ENCODE measurements around the gene VIL1.

DNA sequence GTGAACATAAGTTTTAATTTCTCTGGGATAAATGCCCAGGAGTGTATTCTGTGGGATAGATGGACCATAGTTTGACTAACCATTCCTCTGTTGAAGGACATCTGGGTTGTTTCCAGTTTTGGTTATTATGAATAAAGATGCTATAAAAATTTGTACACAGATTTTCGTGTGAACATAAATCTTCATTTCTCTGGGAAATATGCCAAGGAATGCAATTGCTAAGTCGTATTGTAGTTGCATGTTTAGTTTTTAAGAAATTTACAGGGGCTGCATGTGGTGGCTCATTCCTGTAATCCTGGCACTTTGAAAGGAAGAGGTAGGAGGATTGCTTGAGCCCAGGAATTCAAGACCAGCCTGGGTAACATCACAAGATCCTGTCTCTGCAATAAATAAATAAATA is 43.7 kb upstream of the VIL1 start:
- TF ChIP-seq, protein P1, sequence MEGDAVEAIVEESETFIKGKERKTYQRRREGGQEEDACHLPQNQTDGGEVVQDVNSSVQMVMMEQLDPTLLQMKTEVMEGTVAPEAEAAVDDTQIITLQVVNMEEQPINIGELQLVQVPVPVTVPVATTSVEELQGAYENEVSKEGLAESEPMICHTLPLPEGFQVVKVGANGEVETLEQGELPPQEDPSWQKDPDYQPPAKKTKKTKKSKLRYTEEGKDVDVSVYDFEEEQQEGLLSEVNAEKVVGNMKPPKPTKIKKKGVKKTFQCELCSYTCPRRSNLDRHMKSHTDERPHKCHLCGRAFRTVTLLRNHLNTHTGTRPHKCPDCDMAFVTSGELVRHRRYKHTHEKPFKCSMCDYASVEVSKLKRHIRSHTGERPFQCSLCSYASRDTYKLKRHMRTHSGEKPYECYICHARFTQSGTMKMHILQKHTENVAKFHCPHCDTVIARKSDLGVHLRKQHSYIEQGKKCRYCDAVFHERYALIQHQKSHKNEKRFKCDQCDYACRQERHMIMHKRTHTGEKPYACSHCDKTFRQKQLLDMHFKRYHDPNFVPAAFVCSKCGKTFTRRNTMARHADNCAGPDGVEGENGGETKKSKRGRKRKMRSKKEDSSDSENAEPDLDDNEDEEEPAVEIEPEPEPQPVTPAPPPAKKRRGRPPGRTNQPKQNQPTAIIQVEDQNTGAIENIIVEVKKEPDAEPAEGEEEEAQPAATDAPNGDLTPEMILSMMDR (IDR thresholded peaks at IDR 0.05) = no peak
- TF ChIP-seq POLR2A (IDR thresholded peaks at IDR 0.05) = no peak
